C4-2B (cell line): ENCODE data around the gene STRA6.

ENCODE experiments used
- H3K27ac ChIP-seq: fragments of 450-650 bp; 2 replicates; pipeline ENCODE4 v1.5.1; 2017
- ZFX ChIP-seq: fragments of 450-650 bp; IDR thresholded peaks from 2 replicates; pipeline ENCODE4 v1.6.1; 2017
- TF ChIP-seq, protein P1 (sequence below): fragments of 450-650 bp; conservative IDR thresholded peaks from 2 replicates; pipeline ENCODE4 v1.5.1; 2017; ENCODE audit warnings: mild to moderate bottlenecking

Gene STRA6

DNA sequence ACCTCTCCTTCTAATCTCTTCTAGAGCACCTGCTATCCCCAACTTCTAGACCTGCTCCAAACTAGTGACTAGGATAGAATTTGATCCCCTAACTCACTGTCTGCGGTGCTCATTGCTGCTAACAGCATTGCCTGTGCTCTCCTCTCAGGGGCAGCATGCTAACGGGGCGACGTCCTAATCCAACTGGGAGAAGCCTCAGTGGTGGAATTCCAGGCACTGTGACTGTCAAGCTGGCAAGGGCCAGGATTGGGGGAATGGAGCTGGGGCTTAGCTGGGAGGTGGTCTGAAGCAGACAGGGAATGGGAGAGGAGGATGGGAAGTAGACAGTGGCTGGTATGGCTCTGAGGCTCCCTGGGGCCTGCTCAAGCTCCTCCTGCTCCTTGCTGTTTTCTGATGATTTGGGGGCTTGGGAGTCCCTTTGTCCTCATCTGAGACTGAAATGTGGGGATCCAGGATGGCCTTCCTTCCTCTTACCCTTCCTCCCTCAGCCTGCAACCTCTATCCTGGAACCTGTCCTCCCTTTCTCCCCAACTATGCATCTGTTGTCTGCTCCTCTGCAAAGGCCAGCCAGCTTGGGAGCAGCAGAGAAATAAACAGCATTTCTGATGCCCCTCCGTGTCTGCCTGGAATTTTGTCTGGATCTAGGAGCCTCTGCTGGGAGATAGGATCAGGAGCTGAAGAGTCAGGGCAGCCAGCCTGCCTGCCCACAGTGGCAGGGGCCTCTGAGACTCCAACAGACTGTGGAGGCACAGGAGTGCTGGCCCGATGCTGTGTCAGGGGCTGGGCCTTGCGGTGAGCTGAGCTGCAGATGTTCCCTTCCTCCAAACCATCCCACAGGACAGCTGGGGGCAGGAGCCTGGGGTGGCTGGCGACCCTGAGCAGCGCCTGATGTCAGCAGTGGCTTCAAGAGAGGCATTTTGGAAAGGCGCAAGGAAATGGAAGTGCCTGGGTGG lies 26.0 kb downstream of the STRA6 start:
- no peak overlapping the region for H3K27ac ChIP-seq
- TF ChIP-seq, protein P1, sequence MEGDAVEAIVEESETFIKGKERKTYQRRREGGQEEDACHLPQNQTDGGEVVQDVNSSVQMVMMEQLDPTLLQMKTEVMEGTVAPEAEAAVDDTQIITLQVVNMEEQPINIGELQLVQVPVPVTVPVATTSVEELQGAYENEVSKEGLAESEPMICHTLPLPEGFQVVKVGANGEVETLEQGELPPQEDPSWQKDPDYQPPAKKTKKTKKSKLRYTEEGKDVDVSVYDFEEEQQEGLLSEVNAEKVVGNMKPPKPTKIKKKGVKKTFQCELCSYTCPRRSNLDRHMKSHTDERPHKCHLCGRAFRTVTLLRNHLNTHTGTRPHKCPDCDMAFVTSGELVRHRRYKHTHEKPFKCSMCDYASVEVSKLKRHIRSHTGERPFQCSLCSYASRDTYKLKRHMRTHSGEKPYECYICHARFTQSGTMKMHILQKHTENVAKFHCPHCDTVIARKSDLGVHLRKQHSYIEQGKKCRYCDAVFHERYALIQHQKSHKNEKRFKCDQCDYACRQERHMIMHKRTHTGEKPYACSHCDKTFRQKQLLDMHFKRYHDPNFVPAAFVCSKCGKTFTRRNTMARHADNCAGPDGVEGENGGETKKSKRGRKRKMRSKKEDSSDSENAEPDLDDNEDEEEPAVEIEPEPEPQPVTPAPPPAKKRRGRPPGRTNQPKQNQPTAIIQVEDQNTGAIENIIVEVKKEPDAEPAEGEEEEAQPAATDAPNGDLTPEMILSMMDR, result no peak
- TF ChIP-seq ZFX, result no peak

DNA sequence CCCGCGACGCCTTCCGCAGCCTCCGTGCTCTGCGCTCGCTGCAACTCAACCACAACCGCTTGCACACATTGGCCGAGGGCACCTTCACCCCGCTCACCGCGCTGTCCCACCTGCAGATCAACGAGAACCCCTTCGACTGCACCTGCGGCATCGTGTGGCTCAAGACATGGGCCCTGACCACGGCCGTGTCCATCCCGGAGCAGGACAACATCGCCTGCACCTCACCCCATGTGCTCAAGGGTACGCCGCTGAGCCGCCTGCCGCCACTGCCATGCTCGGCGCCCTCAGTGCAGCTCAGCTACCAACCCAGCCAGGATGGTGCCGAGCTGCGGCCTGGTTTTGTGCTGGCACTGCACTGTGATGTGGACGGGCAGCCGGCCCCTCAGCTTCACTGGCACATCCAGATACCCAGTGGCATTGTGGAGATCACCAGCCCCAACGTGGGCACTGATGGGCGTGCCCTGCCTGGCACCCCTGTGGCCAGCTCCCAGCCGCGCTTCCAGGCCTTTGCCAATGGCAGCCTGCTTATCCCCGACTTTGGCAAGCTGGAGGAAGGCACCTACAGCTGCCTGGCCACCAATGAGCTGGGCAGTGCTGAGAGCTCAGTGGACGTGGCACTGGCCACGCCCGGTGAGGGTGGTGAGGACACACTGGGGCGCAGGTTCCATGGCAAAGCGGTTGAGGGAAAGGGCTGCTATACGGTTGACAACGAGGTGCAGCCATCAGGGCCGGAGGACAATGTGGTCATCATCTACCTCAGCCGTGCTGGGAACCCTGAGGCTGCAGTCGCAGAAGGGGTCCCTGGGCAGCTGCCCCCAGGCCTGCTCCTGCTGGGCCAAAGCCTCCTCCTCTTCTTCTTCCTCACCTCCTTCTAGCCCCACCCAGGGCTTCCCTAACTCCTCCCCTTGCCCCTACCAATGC lies 27.1 kb downstream of the STRA6 start:
- H3K27ac ChIP-seq, result no peak overlapping the region
- TF ChIP-seq, protein P1, result no peak
- no peak for TF ChIP-seq ZFX

DNA sequence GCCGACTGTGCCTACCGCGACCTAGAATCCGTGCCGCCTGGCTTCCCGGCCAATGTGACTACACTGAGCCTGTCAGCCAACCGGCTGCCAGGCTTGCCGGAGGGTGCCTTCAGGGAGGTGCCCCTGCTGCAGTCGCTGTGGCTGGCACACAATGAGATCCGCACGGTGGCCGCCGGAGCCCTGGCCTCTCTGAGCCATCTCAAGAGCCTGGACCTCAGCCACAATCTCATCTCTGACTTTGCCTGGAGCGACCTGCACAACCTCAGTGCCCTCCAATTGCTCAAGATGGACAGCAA lies 27.7 kb downstream of the STRA6 start:
- TF ChIP-seq, protein P1, result no peak
- TF ChIP-seq ZFX, result no peak
- H3K27ac ChIP-seq, result no peak overlapping the region

DNA sequence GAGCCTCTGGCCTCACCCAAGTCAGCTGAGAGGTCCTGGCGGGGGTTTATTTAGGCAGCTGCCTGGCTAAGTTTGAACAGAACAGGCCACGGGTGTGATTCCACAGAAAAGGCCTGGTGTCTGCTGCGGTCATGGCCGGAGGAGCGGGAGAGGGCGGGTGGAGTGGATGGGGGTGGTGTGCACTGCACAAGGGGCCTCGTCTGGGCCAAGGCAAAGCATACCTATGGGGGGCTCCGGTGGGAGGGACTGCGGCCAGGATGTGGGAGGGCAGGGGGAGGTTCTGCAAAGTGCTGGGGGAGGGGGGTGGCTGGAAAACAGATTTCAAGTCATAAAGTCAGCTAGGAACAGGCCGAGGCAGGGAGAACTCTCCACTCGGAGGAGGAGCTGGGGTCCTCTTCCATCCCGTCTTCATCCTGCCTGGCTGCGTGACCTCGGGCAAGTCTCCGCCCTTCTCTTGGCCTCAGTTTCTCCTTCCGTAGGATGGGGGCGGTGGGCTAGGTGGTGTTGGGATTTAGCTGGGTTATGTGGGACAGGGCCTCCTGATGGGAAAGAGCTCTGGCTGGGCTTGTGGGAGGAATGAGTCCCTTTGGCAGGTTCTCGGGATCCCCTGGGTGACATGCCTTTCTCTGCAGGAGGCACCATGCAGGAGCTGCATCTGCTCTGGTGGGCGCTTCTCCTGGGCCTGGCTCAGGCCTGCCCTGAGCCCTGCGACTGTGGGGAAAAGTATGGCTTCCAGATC lies 28.2 kb downstream of the STRA6 start:
- no peak overlapping the region for H3K27ac ChIP-seq
- TF ChIP-seq, protein P1, result no peak

DNA sequence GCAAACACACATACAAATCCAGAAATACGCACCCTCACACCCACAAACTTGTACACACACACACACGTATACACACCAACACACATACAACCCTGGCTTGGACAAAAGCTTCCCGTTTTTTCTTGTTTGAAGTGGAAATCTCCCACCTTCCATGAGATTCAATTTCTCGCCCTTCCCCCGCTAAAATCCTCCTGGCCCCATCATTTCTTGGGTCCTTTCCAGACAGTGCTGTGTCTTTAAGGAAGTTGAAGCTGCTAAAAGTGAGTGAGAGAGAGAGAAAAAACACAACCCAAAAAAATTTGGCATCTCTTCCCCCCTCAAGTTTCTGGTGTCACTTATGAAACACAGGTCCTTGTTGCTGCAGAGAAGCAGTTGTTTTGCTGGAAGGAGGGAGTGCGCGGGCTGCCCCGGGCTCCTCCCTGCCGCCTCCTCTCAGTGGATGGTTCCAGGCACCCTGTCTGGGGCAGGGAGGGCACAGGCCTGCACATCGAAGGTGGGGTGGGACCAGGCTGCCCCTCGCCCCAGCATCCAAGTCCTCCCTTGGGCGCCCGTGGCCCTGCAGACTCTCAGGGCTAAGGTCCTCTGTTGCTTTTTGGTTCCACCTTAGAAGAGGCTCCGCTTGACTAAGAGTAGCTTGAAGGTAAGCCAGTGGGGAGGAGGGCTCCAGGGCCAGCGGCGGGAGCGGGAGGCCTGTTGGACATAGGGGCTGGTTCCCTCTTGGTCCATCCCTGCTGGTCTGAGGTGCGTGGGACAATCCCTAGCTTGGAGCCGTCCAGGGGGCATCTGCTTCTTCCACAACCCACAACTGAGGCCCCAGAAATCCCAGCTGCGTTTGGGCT lies 29.0 kb downstream of the STRA6 start, which contains the start of gene ISLR:
Gene ISLR (plus strand): TSS at position 331 of the 839 bp plus-strand sequence. CDS start 1,149 bp downstream, outside the sequence.
- TF ChIP-seq, protein P1, result no peak
- TF ChIP-seq ZFX, result no peak
- H3K27ac ChIP-seq, result no peak within 1 kb of the TSS

DNA sequence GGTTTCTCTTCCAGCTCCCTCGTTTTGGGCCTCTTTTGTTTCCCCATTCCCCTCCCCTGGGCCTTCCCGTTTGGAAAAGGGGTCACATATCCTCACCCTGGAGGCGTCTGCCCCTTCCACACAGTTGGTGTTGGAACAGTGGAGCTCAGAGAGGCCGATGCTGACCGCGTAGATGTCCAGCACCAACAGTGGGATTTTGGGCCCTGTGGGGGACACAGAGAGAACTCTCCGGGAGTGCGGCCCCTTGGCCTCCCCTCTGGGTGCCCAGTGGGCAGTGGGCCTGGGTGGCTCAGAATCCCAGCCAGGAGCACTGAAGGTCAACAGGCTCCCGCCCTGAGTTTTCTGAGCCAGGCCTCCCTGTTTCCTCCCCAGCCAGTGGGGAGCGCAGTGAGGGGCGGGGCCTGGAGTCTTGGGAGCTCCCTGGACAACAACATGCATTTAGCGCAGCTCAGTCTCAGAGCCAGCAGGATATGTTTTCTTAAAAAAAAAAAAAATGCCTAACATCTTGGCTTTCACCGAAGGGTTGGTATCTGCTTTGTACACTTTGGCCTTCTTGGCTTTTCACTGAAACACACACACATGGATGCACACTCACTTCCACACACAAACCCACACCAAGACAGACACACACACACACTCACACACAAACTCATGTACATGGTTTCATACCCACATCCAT lies 29.7 kb downstream of the STRA6 start:
- H3K27ac ChIP-seq, result no peak overlapping the region
- TF ChIP-seq, protein P1, result no peak
- TF ChIP-seq ZFX, result no peak
